Sigmoid colon (tissue), 4 donors: ENCODE measurements around the gene IL2RA.

ENCODE experiments used
- CTCF ChIP-seq, 4 experiments: fragments of 450-650 bp in 3 of 4; fragments of 200-600 bp in 1 of 4; IDR thresholded peaks; one replicate each; pipeline ENCODE4 v1.5.1; 2016 to 2019; ENCODE audit warnings: antibody characterized with exemption in 4 of 4, mild to moderate bottlenecking in 3 of 4, moderate library complexity in 2 of 4
- EP300 ChIP-seq, 4 donors: sonication (generic); formaldehyde crosslinking; IDR thresholded peaks; one replicate each; pipeline ENCODE4 v1.6.1; 2017; ENCODE audit warnings: antibody characterized with exemption in 4 of 4

- TF ChIP-seq EP300 (IDR thresholded peaks at IDR 0.05) (no peak), CTCF (IDR thresholded peaks at IDR 0.05) (no peak)
These were observed 53.5 kb downstream of the IL2RA start for GRCh38 chr10:6008497-6009142.
